HCT116 (cell line): Measurements from ENCODE around the gene DNASE2B. TPM values are rescaled to one million over a fixed set of nuclear protein-coding genes. Genes with fewer than 3 reads are reported as not detected.

Source experiments
- ATAC-seq: fragments of 200-7000 bp; cut with Tn5 transposase; 2 replicates; pipeline ENCODE4 v1.9.1; 2020; ENCODE audit warnings: mild to moderate bottlenecking, moderate library complexity
- BruUV-seq: library from RNA; stranded (reverse); fragments of 400-500 nt; replicated peaks from 2 replicates; lab custom pipeline; 2021; lab: Mats Ljungman, UMichigan
- CTCF ChIA-PET: fragments of 300-600 bp; sonication (Branson Sonifier 250); formaldehyde crosslinking; loops from one replicate; lab custom pipeline; 2021; ENCODE audit warnings: antibody characterized with exemption; lab: Charles Lee
- POLR2A ChIA-PET: fragments of 300-600, 350-600 bp; sonication (Branson Sonifier 250); formaldehyde crosslinking; loops from one replicate; lab custom pipeline; 2021; ENCODE audit warnings: antibody characterized with exemption; lab: Charles Lee
- RAD21 ChIA-PET, 2 experiments: fragments of 300-600 bp; sonication (Branson Sonifier 250); formaldehyde crosslinking; loops; one replicate each; lab custom pipeline; 2023; ENCODE audit warnings: low total read pairs in 2 of 2; ENCODE audit not compliant: uncharacterized antibody in 2 of 2, unreplicated experiment in 2 of 2, low non-redundant PET in 1 of 2; lab: Charles Lee
- DNase-seq: peaks from one replicate; pipeline ENCODE4 v3.0.0-alpha.2; 2010; ENCODE audit warnings: low read depth, low spot score
- H2AFZ ChIP-seq: fragments of 200-600 bp; shearing (Covaris generic), sonication (generic); 2 replicates; pipeline ENCODE4 v1.6.1; 2017; ENCODE audit warnings: low read depth, mixed run types, mixed read lengths, antibody characterized with exemption, low read length; ENCODE audit not compliant: poor library complexity, severe bottlenecking
- H3K27ac ChIP-seq: 2 replicates; pipeline ENCODE4 v1.5.1; 2012; ENCODE audit warnings: low read depth, low read length
- H3K27me3 ChIP-seq: fragments of 200-600 bp; sonication (generic); 2 replicates; pipeline ENCODE4 v1.6.1; 2016; ENCODE audit warnings: mixed run types, low read length, mixed read lengths; ENCODE audit not compliant: insufficient read depth
- H3K36me3 ChIP-seq, 2 experiments: fragments of 200-500 bp in 1 of 2; fragments of 200-600 bp in 1 of 2; sonication (Bioruptor generic) in 1 of 2; sonication (generic) in 1 of 2; 2 replicates each; pipeline versions ENCODE4 v1.5.1 to v1.6.1; 2014 to 2016; ENCODE audit warnings: low read length in 2 of 2, inconsistent platforms in 1 of 2, mixed read lengths in 1 of 2, mixed run types in 1 of 2; ENCODE audit not compliant: insufficient read depth in 2 of 2, control insufficient read depth in 1 of 2
- H3K4me1 ChIP-seq, 2 experiments: fragments of 200-600 bp in 1 of 2; sonication (generic) in 1 of 2; 2 replicates each; pipeline versions ENCODE4 v1.5.1 to v1.6.1; 2012 to 2017; ENCODE audit warnings: low read length in 2 of 2, inconsistent platforms in 1 of 2, mild to moderate bottlenecking in 1 of 2, mixed read lengths in 1 of 2, mixed run types in 1 of 2, moderate library complexity in 1 of 2; ENCODE audit not compliant: insufficient read depth in 2 of 2, control insufficient read depth in 1 of 2
- H3K4me2 ChIP-seq: fragments of 200-600 bp; sonication (generic); 2 replicates; pipeline ENCODE4 v1.6.1; 2017; ENCODE audit warnings: mixed run types, low read length, mixed read lengths
- H3K4me3 ChIP-seq, 2 experiments: fragments of 200-600 bp in 1 of 2; sonication (generic) in 1 of 2; replicated peaks in 1 of 2; 2 replicates each; pipeline ENCODE4 v1.5.1; 2011 to 2016; ENCODE audit warnings: low read length in 2 of 2, control low read depth in 1 of 2, low read depth in 1 of 2, mild to moderate bottlenecking in 1 of 2, mixed read lengths in 1 of 2, mixed run types in 1 of 2
- H3K79me2 ChIP-seq: fragments of 200-600 bp; sonication (generic); 2 replicates; pipeline ENCODE4 v1.6.1; 2017; ENCODE audit warnings: mild to moderate bottlenecking, mixed run types, low read length, moderate library complexity, mixed read lengths; ENCODE audit not compliant: insufficient read depth
- H3K9ac ChIP-seq: fragments of 200-600 bp; sonication (generic); 2 replicates; pipeline ENCODE4 v1.6.1; 2016; ENCODE audit warnings: low read length, mixed read lengths
- H3K9me2 ChIP-seq: fragments of 200-600 bp; sonication (generic), shearing (Covaris generic); 2 replicates; pipeline ENCODE4 v1.6.1; 2017; ENCODE audit warnings: mixed run types, mild to moderate bottlenecking, moderate library complexity; ENCODE audit not compliant: insufficient read depth
- H3K9me3 ChIP-seq, 2 experiments: fragments of 200-500 bp in 1 of 2; fragments of 200-600 bp in 1 of 2; sonication (Bioruptor generic) in 1 of 2; sonication (generic) in 1 of 2; 2 replicates each; pipeline ENCODE4 v1.6.1; 2014 to 2017; ENCODE audit warnings: low read length in 2 of 2, mixed read lengths in 2 of 2, inconsistent platforms in 1 of 2, low read depth in 1 of 2, mild to moderate bottlenecking in 1 of 2, mixed run types in 1 of 2, moderate library complexity in 1 of 2; ENCODE audit not compliant: control insufficient read depth in 1 of 2, insufficient read depth in 1 of 2
- H4K20me1 ChIP-seq: fragments of 200-600 bp; sonication (generic), shearing (Covaris generic); 2 replicates; pipeline ENCODE4 v1.6.1; 2017; ENCODE audit warnings: mixed run types, mild to moderate bottlenecking, moderate library complexity; ENCODE audit not compliant: insufficient read depth
- ATF3 ChIP-seq: IDR thresholded peaks from 2 replicates; pipeline ENCODE4 v1.6.1; 2012
- CBX3 ChIP-seq: IDR thresholded peaks from 2 replicates; pipeline ENCODE4 v1.6.1; 2012; ENCODE audit warnings: low read depth
- CEBPB ChIP-seq: IDR thresholded peaks from 2 replicates; pipeline ENCODE4 v1.6.1; 2012; ENCODE audit warnings: low read depth
- CTCF ChIP-seq, 3 experiments: fragments of 200-600 bp in 1 of 3; sonication (generic) in 1 of 3; IDR thresholded peaks in 2 of 3; conservative IDR thresholded peaks in 1 of 3; 2 replicates each; pipeline ENCODE4 v1.5.1; 2012 to 2017; ENCODE audit warnings: low read depth in 2 of 3, low read length in 2 of 3, antibody characterized with exemption in 1 of 3, borderline replicate concordance in 1 of 3, control low read depth in 1 of 3, mild to moderate bottlenecking in 1 of 3, mixed read lengths in 1 of 3, mixed run types in 1 of 3, moderate library complexity in 1 of 3; ENCODE audit not compliant: insufficient read depth in 1 of 3
- EGR1 ChIP-seq: IDR thresholded peaks from 2 replicates; pipeline ENCODE4 v1.6.1; 2012; ENCODE audit warnings: low read depth
- ELF1 ChIP-seq: IDR thresholded peaks from 2 replicates; pipeline ENCODE4 v1.6.1; 2012; ENCODE audit warnings: low read depth, borderline replicate concordance
- EZH2 ChIP-seq: fragments of 200-600 bp; sonication (generic); IDR thresholded peaks from 2 replicates; pipeline ENCODE4 v1.6.1; 2017; ENCODE audit warnings: antibody characterized with exemption, mixed run types
- EZH2phosphoT487 ChIP-seq: fragments of 200-600 bp; IDR thresholded peaks from 2 replicates; pipeline ENCODE4 v1.6.1; 2018; ENCODE audit warnings: antibody characterized with exemption, borderline replicate concordance
- JUND ChIP-seq: IDR thresholded peaks from 2 replicates; pipeline ENCODE4 v1.6.1; 2012
- MAX ChIP-seq: IDR thresholded peaks from 2 replicates; pipeline ENCODE4 v1.6.1; 2012
- POLR2A ChIP-seq: IDR thresholded peaks from 2 replicates; pipeline ENCODE4 v1.7.0; 2011; ENCODE audit warnings: borderline replicate concordance; ENCODE audit not compliant: insufficient read depth, insufficient read length; ENCODE audit errors: extremely low read depth
- SIN3A ChIP-seq: IDR thresholded peaks from 2 replicates; pipeline ENCODE4 v1.6.1; 2012; ENCODE audit warnings: low read depth
- SP1 ChIP-seq: IDR thresholded peaks from 2 replicates; pipeline ENCODE4 v1.6.1; 2012; ENCODE audit warnings: low read depth
- SRF ChIP-seq: IDR thresholded peaks from 2 replicates; pipeline ENCODE4 v1.6.1; 2012; ENCODE audit warnings: low read depth
- TCF7L2 ChIP-seq: IDR thresholded peaks from 2 replicates; pipeline ENCODE4 v1.7.0; 2011; ENCODE audit warnings: borderline replicate concordance, inconsistent platforms; ENCODE audit not compliant: insufficient read depth, insufficient read length; ENCODE audit errors: extremely low read depth
- YY1 ChIP-seq: IDR thresholded peaks from 2 replicates; pipeline ENCODE4 v1.6.1; 2011; ENCODE audit warnings: low read length, low read depth, moderate library complexity, mild to moderate bottlenecking; ENCODE audit not compliant: insufficient replicate concordance; ENCODE audit errors: extremely low read depth
- ZBTB33 ChIP-seq: IDR thresholded peaks from 2 replicates; pipeline ENCODE4 v1.6.1; 2011; ENCODE audit warnings: mild to moderate bottlenecking, low read length, moderate library complexity; ENCODE audit not compliant: insufficient replicate concordance; ENCODE audit errors: extremely low read depth
- ZFX ChIP-seq: fragments of 450-650 bp; IDR thresholded peaks from 2 replicates; pipeline ENCODE4 v1.6.1; 2017
- intact Hi-C: fragments of 100-400 bp; cut with micrococcal nuclease; formaldehyde crosslinking; loops from 2 replicates; pipeline ENCODE4 v1.10.0; 2022
- total RNA-seq: library from RNA; stranded (reverse); gene quantifications from one replicate; pipeline ENCODE4 v1.2.1, GENCODE V29; 2021; ENCODE audit not compliant: unreplicated experiment

The DNASE2B gene
- total RNA-seq, 1 experiment from 2014 or later: 0.42 TPM

- TF ChIP-seq EZH2 (no peak), MAX (no peak), SRF (no peak), SP1 (no peak), ZFX (no peak), CEBPB (no peak), JUND (no peak), POLR2A (no peak), ATF3 (no peak), CBX3 (no peak), TCF7L2 (no peak), EGR1 (no peak), SIN3A (no peak), EZH2phosphoT487 (no peak), ZBTB33 (no peak), CTCF (IDR thresholded peaks at IDR 0.05 in 2 of 3, conservative IDR thresholded peaks at IDR 0.05 in 1 of 3; ENCODE audit: borderline replicate concordance in 1 of 3, insufficient read depth in 1 of 3, low read depth in 2 of 3, low read length in 2 of 3) (no peak), YY1 (no peak), ELF1 (no peak)
- TF ChIP-seq, all 23 proteins: peak for 0
- ATAC-seq (no peak), DNase-seq (no peak)
- H3K9ac ChIP-seq: no peak overlapping the region
- POLR2A ChIA-PET: no interaction called here
- no peaks in the 10 kb centered on the region for H3K79me2 ChIP-seq
- no peaks in the 10 kb centered on the region for H4K20me1 ChIP-seq
- H3K4me2 ChIP-seq: no peak overlapping the region
- no peak overlapping the region for H2AFZ ChIP-seq
- H3K27ac ChIP-seq: peak overlapping the region; percentile 99
- H3K27me3 ChIP-seq: no peaks in the 10 kb centered on the region
- H3K9me3 ChIP-seq: no peaks in the 10 kb centered on the region
- RAD21 ChIA-PET: no interaction called here
- no peaks in the 10 kb centered on the region for H3K9me2 ChIP-seq
- BruUV-seq: no TSS peak
- H3K4me3 ChIP-seq: no peak overlapping the region
- CTCF ChIA-PET: no interaction called here
- peaks cover 0 to 4% of the 10 kb centered on the region in 2 experiments; a peak in 1 of 4 replicates for H3K36me3 ChIP-seq
- intact Hi-C loops: loop anchor here (2.0 kb wide), 3 partner anchors 65 to 207 kb away; no protein-coding TSS in a partner anchor
- H3K4me1 ChIP-seq: peaks cover 38 to 63% of the 10 kb centered on the region in 2 experiments
Measured at GRCh38 chr1:84363622-84364021, 34.7 kb upstream of the DNASE2B start.
